HEK293 (cell line): ENCODE results near the gene CELSR1.
A peak's percentile ranks its signal among the peaks of the same experiment; 100 is the strongest.

ENCODE experiments used
- FEZF1 ChIP-seq: fragments of 450-650 bp; formaldehyde crosslinking; IDR thresholded peaks from 2 replicates; pipeline ENCODE4 v1.5.1; 2016; ENCODE audit warnings: missing biosample characterization, missing genetic modification characterization
- HOXA7 ChIP-seq: sonication (generic); formaldehyde crosslinking; IDR thresholded peaks from 2 replicates; pipeline ENCODE4 v1.8.1; 2022; ENCODE audit warnings: missing genetic modification reagents, borderline replicate concordance
- KLF8 ChIP-seq: fragments of 450-650 bp; formaldehyde crosslinking; IDR thresholded peaks from 2 replicates; pipeline ENCODE4 v1.5.1; 2016; ENCODE audit warnings: missing biosample characterization, missing genetic modification characterization
- MZF1 ChIP-seq: fragments of 450-650 bp; formaldehyde crosslinking; IDR thresholded peaks from 2 replicates; pipeline ENCODE4 v1.5.1; 2017; ENCODE audit warnings: missing biosample characterization, missing genetic modification characterization, borderline replicate concordance
- OVOL3 ChIP-seq: fragments of 450-650 bp; formaldehyde crosslinking; IDR thresholded peaks from 2 replicates; pipeline ENCODE4 v1.5.1; 2016; ENCODE audit warnings: missing biosample characterization, missing genetic modification characterization
- PATZ1 ChIP-seq: fragments of 450-650 bp; formaldehyde crosslinking; IDR thresholded peaks from 2 replicates; pipeline ENCODE4 v1.5.1; 2016; ENCODE audit warnings: missing biosample characterization, missing genetic modification characterization
- ZBTB17 ChIP-seq: fragments of 450-650 bp; formaldehyde crosslinking; IDR thresholded peaks from 2 replicates; pipeline ENCODE4 v1.5.1; 2016; ENCODE audit warnings: missing biosample characterization, missing genetic modification characterization
- ZBTB20 ChIP-seq: fragments of 450-650 bp; formaldehyde crosslinking; IDR thresholded peaks from 2 replicates; pipeline ENCODE4 v1.5.1; 2016; ENCODE audit warnings: missing biosample characterization, missing genetic modification characterization
- ZEB2 ChIP-seq: fragments of 450-650 bp; formaldehyde crosslinking; IDR thresholded peaks from 2 replicates; pipeline ENCODE4 v1.5.1; 2016; ENCODE audit warnings: missing biosample characterization, missing genetic modification characterization
- ZNF138 ChIP-seq: fragments of 450-650 bp; formaldehyde crosslinking; IDR thresholded peaks from 2 replicates; pipeline ENCODE4 v1.5.1; 2016; ENCODE audit warnings: missing biosample characterization, missing genetic modification characterization, borderline replicate concordance
- ZNF140 ChIP-seq: fragments of 450-650 bp; formaldehyde crosslinking; IDR thresholded peaks from 2 replicates; pipeline ENCODE4 v1.5.1; 2016; ENCODE audit warnings: missing biosample characterization, missing genetic modification characterization
- ZNF18 ChIP-seq: fragments of 450-650 bp; formaldehyde crosslinking; IDR thresholded peaks from 2 replicates; pipeline ENCODE4 v1.5.1; 2016; ENCODE audit warnings: missing biosample characterization, missing genetic modification characterization
- ZNF184 ChIP-seq: fragments of 450-650 bp; IDR thresholded peaks from 2 replicates; pipeline ENCODE4 v1.5.1; 2018; ENCODE audit warnings: missing biosample characterization, mild to moderate bottlenecking, missing genetic modification characterization
- ZNF211 ChIP-seq: fragments of 450-650 bp; formaldehyde crosslinking; IDR thresholded peaks from 2 replicates; pipeline ENCODE4 v1.5.1; 2016; ENCODE audit warnings: low read depth, missing biosample characterization, missing genetic modification characterization
- ZNF280D ChIP-seq: fragments of 450-650 bp; formaldehyde crosslinking; IDR thresholded peaks from 2 replicates; pipeline ENCODE4 v1.5.1; 2016; ENCODE audit warnings: missing biosample characterization, missing genetic modification characterization
- ZNF292 ChIP-seq: fragments of 450-650 bp; formaldehyde crosslinking; IDR thresholded peaks from 2 replicates; pipeline ENCODE4 v1.5.1; 2016; ENCODE audit warnings: low read depth, missing biosample characterization, missing genetic modification characterization, borderline replicate concordance
- ZNF302 ChIP-seq: fragments of 450-650 bp; formaldehyde crosslinking; IDR thresholded peaks from 2 replicates; pipeline ENCODE4 v1.5.1; 2016; ENCODE audit warnings: missing biosample characterization, missing genetic modification characterization, low read depth
- ZNF324 ChIP-seq: fragments of 450-650 bp; formaldehyde crosslinking; IDR thresholded peaks from 2 replicates; pipeline ENCODE4 v1.5.1; 2016; ENCODE audit warnings: missing biosample characterization, missing genetic modification characterization
- ZNF548 ChIP-seq: fragments of 450-650 bp; formaldehyde crosslinking; IDR thresholded peaks from 2 replicates; pipeline ENCODE4 v1.5.1; 2016; ENCODE audit warnings: missing biosample characterization, missing genetic modification characterization
- ZNF558 ChIP-seq: fragments of 450-650 bp; formaldehyde crosslinking; IDR thresholded peaks from 2 replicates; pipeline ENCODE4 v1.5.1; 2016; ENCODE audit warnings: missing biosample characterization, missing genetic modification characterization
- ZNF629 ChIP-seq: fragments of 450-650 bp; formaldehyde crosslinking; IDR thresholded peaks from 2 replicates; pipeline ENCODE4 v1.5.1; 2017; ENCODE audit warnings: missing biosample characterization, missing genetic modification characterization
- ZNF776 ChIP-seq: fragments of 450-650 bp; formaldehyde crosslinking; IDR thresholded peaks from 2 replicates; pipeline ENCODE4 v1.5.0; 2017; ENCODE audit warnings: missing biosample characterization, missing genetic modification characterization, borderline replicate concordance
- ZSCAN4 ChIP-seq: fragments of 450-650 bp; formaldehyde crosslinking; IDR thresholded peaks from 2 replicates; pipeline ENCODE4 v1.5.1; 2017; ENCODE audit warnings: missing biosample characterization, missing genetic modification characterization
- TF ChIP-seq, protein P1 (sequence below): fragments of 450-650 bp; formaldehyde crosslinking; IDR thresholded peaks from 2 replicates; pipeline ENCODE4 v1.5.1; 2016; ENCODE audit warnings: missing biosample characterization, missing genetic modification characterization, low read depth
- TF ChIP-seq, protein P2 (sequence below): fragments of 450-650 bp; formaldehyde crosslinking; IDR thresholded peaks from 2 replicates; pipeline ENCODE4 v1.5.1; 2016; ENCODE audit warnings: missing biosample characterization, missing genetic modification characterization
- TF ChIP-seq, protein P3 (sequence below): fragments of 450-650 bp; formaldehyde crosslinking; IDR thresholded peaks from 2 replicates; pipeline ENCODE4 v1.5.1; 2016; ENCODE audit warnings: missing biosample characterization, missing genetic modification characterization

CELSR1 gene

GRCh38 chr22:46584081-46584921 is 46.9 kb upstream of the CELSR1 start (continued):
- TF ChIP-seq ZNF280D (no peak), ZEB2 (tag by site-specific recombination) (peak; percentile 60; the same call in 1 of the 2 replicates), ZBTB17 (tag by site-specific recombination) (peak; percentile 77), ZNF292 (no peak), ZNF184 (tag by site-specific recombination) (no peak), ZNF324 (tag by site-specific recombination) (no peak), ZNF138 (tag by site-specific recombination) (no peak), ZNF548 (tag by site-specific recombination) (no peak), MZF1 (no peak), ZNF140 (no peak), ZSCAN4 (no peak), KLF8 (tag by site-specific recombination) (0 out of 2 replicates have a peak, but pooled peaks have one; percentile 12), OVOL3 (tag by site-specific recombination) (no peak), ZNF18 (tag by site-specific recombination) (peak; percentile 93), FEZF1 (tag by site-specific recombination) (no peak), ZNF776 (tag by site-specific recombination) (no peak), ZNF629 (tag by site-specific recombination) (peak; percentile 45), HOXA7 (CRISPR knock-in tag) (no peak), ZNF558 (tag by site-specific recombination) (no peak), ZBTB20 (peak; percentile 69; the same call in 1 of the 2 replicates), PATZ1 (tag by site-specific recombination) (peak; percentile 93), ZNF211 (tag by site-specific recombination) (no peak), ZNF302 (no peak)
- TF ChIP-seq, protein P1, sequence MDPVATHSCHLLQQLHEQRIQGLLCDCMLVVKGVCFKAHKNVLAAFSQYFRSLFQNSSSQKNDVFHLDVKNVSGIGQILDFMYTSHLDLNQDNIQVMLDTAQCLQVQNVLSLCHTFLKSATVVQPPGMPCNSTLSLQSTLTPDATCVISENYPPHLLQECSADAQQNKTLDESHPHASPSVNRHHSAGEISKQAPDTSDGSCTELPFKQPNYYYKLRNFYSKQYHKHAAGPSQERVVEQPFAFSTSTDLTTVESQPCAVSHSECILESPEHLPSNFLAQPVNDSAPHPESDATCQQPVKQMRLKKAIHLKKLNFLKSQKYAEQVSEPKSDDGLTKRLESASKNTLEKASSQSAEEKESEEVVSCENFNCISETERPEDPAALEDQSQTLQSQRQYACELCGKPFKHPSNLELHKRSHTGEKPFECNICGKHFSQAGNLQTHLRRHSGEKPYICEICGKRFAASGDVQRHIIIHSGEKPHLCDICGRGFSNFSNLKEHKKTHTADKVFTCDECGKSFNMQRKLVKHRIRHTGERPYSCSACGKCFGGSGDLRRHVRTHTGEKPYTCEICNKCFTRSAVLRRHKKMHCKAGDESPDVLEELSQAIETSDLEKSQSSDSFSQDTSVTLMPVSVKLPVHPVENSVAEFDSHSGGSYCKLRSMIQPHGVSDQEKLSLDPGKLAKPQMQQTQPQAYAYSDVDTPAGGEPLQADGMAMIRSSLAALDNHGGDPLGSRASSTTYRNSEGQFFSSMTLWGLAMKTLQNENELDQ, result no peak
- TF ChIP-seq, protein P2, sequence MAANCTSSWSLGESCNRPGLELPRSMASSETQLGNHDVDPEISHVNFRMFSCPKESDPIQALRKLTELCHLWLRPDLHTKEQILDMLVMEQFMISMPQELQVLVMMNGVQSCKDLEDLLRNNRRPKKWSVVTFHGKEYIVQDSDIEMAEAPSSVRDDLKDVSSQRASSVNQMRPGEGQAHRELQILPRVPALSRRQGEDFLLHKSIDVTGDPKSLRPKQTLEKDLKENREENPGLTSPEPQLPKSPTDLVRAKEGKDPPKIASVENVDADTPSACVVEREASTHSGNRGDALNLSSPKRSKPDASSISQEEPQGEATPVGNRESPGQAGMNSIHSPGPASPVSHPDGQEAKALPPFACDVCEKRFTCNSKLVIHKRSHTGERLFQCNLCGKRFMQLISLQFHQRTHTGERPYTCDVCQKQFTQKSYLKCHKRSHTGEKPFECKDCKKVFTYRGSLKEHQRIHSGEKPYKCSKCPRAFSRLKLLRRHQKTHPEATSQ (tag by site-specific recombination), result no peak
- TF ChIP-seq, protein P3, sequence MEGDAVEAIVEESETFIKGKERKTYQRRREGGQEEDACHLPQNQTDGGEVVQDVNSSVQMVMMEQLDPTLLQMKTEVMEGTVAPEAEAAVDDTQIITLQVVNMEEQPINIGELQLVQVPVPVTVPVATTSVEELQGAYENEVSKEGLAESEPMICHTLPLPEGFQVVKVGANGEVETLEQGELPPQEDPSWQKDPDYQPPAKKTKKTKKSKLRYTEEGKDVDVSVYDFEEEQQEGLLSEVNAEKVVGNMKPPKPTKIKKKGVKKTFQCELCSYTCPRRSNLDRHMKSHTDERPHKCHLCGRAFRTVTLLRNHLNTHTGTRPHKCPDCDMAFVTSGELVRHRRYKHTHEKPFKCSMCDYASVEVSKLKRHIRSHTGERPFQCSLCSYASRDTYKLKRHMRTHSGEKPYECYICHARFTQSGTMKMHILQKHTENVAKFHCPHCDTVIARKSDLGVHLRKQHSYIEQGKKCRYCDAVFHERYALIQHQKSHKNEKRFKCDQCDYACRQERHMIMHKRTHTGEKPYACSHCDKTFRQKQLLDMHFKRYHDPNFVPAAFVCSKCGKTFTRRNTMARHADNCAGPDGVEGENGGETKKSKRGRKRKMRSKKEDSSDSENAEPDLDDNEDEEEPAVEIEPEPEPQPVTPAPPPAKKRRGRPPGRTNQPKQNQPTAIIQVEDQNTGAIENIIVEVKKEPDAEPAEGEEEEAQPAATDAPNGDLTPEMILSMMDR (tag by site-specific recombination), result no peak
